ENCODE results near the gene KCNT1. TPM values are rescaled to one million over a fixed set of nuclear protein-coding genes. Genes with fewer than 3 reads are reported as not detected.

The KCNT1 gene
- total RNA-seq, 1 experiment from 2014 or later: 0.17 TPM

GRCh38 chr9:135705376-135705775 lies 3.4 kb downstream of the KCNT1 start:
- Histone ChIP-seq H4K20me1 (ENCODE audit: insufficient read depth) (no peaks in the 10 kb centered on the region), H3K4me1 (ENCODE audit: control insufficient read depth in 1 of 2, insufficient read depth in 2 of 2, low read length in 2 of 2) (peaks cover 2 to 8% of the 10 kb centered on the region in 2 experiments; a peak in 3 of 4 replicates), H3K4me3 (replicated peaks in 1 of 2; ENCODE audit: low read depth in 1 of 2, low read length in 2 of 2) (no peak overlapping the region), H3K9me2 (ENCODE audit: insufficient read depth) (no peaks in the 10 kb centered on the region), H3K27me3 (ENCODE audit: insufficient read depth, low read length) (peaks cover 14% of the 10 kb centered on the region; the same call in 1 of the 2 replicates), H2AFZ (ENCODE audit: low read depth, low read length, poor library complexity, severe bottlenecking) (no peak overlapping the region), H3K79me2 (ENCODE audit: insufficient read depth, low read length) (no peaks in the 10 kb centered on the region), H3K9ac (ENCODE audit: low read length) (no peak overlapping the region), H3K9me3 (ENCODE audit: control insufficient read depth in 1 of 2, insufficient read depth in 1 of 2, low read depth in 1 of 2, low read length in 2 of 2) (no peaks in the 10 kb centered on the region), H3K36me3 (ENCODE audit: control insufficient read depth in 1 of 2, insufficient read depth in 2 of 2, low read length in 2 of 2) (no peaks in the 10 kb centered on the region), H3K27ac (ENCODE audit: low read depth, low read length) (no peak overlapping the region), H3K4me2 (ENCODE audit: low read length) (no peak overlapping the region)
- BruUV-seq (replicated peaks): no TSS peak
- TF ChIP-seq ZFX (IDR thresholded peaks at IDR 0.05) (no peak), TCF7L2 (IDR thresholded peaks at IDR 0.05; ENCODE audit: borderline replicate concordance, extremely low read depth, insufficient read depth, insufficient read length) (peak; percentile 26), SRF (IDR thresholded peaks at IDR 0.05; ENCODE audit: low read depth) (no peak)
- intact Hi-C loops (cut with micrococcal nuclease): no loop called here
- ATAC-seq (no peak), DNase-seq (ENCODE audit: low read depth, low spot score) (no peak)
- ChIA-PET POLR2A (no interaction called here), RAD21 (ENCODE audit: low non-redundant PET in 1 of 2, low total read pairs in 2 of 2, uncharacterized antibody in 2 of 2, unreplicated experiment in 2 of 2) (no interaction called here), CTCF (no interaction called here)

- Histone ChIP-seq H3K9me2 (ENCODE audit: insufficient read depth) (no peaks in the 10 kb centered on the region), H3K9ac (ENCODE audit: low read length) (no peak overlapping the region), H3K27ac (ENCODE audit: low read depth, low read length) (no peak overlapping the region), H3K79me2 (ENCODE audit: insufficient read depth, low read length) (no peaks in the 10 kb centered on the region), H3K27me3 (ENCODE audit: insufficient read depth, low read length) (peaks cover 14% of the 10 kb centered on the region; the same call in 1 of the 2 replicates), H3K4me3 (replicated peaks in 1 of 2; ENCODE audit: low read depth in 1 of 2, low read length in 2 of 2) (no peak overlapping the region), H3K4me1 (ENCODE audit: control insufficient read depth in 1 of 2, insufficient read depth in 2 of 2, low read length in 2 of 2) (peaks cover 2 to 8% of the 10 kb centered on the region in 2 experiments; a peak in 3 of 4 replicates), H3K36me3 (ENCODE audit: control insufficient read depth in 1 of 2, insufficient read depth in 2 of 2, low read length in 2 of 2) (no peaks in the 10 kb centered on the region), H2AFZ (ENCODE audit: low read depth, low read length, poor library complexity, severe bottlenecking) (no peak overlapping the region), H3K4me2 (ENCODE audit: low read length) (no peak overlapping the region), H3K9me3 (ENCODE audit: control insufficient read depth in 1 of 2, insufficient read depth in 1 of 2, low read depth in 1 of 2, low read length in 2 of 2) (no peaks in the 10 kb centered on the region), H4K20me1 (ENCODE audit: insufficient read depth) (no peaks in the 10 kb centered on the region)
- BruUV-seq (replicated peaks): no TSS peak
- ChIA-PET POLR2A (no interaction called here), CTCF (no interaction called here), RAD21 (ENCODE audit: low non-redundant PET in 1 of 2, low total read pairs in 2 of 2, uncharacterized antibody in 2 of 2, unreplicated experiment in 2 of 2) (no interaction called here)
- TF ChIP-seq ELF1 (IDR thresholded peaks at IDR 0.05; ENCODE audit: borderline replicate concordance, low read depth): no peak
- intact Hi-C loops (cut with micrococcal nuclease): no loop called here
- ATAC-seq: no peak
- no peak for DNase-seq (ENCODE audit: low read depth, low spot score)
These were observed 4.3 kb downstream of the KCNT1 start for GRCh38 chr9:135706288-135706687.

Data from HCT116 (cell line).